Measurements from ENCODE around the gene NBL1. TPM values are rescaled to one million over a fixed set of nuclear protein-coding genes. Genes with fewer than 3 reads are reported as not detected.

NBL1 gene
- total RNA-seq, 1 donor from 2014 or later = 38.1 TPM

DNA sequence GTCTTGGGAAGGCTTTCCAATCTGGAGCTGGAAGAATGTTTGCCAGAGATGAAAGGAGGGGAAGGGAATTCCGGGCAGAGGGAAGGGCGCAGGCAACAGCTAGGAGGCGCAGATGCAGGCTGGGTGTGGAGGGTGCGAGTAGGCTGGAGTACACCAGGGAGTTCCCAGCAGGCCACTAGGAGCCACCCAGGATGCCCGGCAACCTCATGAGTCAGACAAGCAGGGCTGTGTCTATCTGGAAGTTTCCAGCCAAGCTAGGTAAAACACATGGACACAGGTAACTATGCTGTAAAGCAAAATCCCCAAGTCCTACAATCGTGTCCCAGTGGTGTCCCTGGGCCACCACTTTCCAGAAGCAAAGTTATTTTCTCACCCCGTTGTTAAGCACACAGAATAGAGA is 990 bp upstream of the NBL1 start:
- DNase-seq (ENCODE audit: low spot score) = no peak
- TF ChIP-seq, protein P1, sequence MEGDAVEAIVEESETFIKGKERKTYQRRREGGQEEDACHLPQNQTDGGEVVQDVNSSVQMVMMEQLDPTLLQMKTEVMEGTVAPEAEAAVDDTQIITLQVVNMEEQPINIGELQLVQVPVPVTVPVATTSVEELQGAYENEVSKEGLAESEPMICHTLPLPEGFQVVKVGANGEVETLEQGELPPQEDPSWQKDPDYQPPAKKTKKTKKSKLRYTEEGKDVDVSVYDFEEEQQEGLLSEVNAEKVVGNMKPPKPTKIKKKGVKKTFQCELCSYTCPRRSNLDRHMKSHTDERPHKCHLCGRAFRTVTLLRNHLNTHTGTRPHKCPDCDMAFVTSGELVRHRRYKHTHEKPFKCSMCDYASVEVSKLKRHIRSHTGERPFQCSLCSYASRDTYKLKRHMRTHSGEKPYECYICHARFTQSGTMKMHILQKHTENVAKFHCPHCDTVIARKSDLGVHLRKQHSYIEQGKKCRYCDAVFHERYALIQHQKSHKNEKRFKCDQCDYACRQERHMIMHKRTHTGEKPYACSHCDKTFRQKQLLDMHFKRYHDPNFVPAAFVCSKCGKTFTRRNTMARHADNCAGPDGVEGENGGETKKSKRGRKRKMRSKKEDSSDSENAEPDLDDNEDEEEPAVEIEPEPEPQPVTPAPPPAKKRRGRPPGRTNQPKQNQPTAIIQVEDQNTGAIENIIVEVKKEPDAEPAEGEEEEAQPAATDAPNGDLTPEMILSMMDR (IDR thresholded peaks at IDR 0.05; ENCODE audit: unreplicated experiment) = no peak
- no peaks in the 10 kb centered on the region for H3K36me3 Mint-ChIP-seq (ENCODE audit: low read depth, unreplicated experiment)
- peaks cover 11% of the 10 kb centered on the region for H3K27me3 Mint-ChIP-seq (ENCODE audit: unreplicated experiment)
- H3K9me3 Mint-ChIP-seq (ENCODE audit: unreplicated experiment) = no peaks in the 10 kb centered on the region
- peak overlapping the region; percentile 86 for H3K4me3 Mint-ChIP-seq (ENCODE audit: unreplicated experiment)
- peaks cover 17% of the 10 kb centered on the region for H3K4me1 Mint-ChIP-seq (ENCODE audit: unreplicated experiment)
- H3K27ac Mint-ChIP-seq (ENCODE audit: unreplicated experiment) = peak overlapping the region; percentile 67

DNA sequence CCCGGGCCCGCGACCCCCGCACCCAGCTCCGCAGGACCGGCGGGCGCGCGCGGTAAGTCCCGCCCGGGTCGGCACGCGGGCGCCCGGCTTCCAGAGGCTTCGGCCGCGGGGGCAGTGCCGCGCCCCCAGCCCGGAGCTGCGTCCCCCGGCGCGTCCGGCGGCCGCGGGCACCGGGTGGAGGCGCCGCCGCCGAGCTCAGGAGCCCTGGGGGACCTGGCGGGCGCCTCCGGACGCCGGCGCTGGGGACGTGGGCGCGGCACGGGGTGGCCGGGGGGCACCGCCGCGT is 227 bp downstream of the NBL1 start:
- no peak overlapping the region for H3K4me3 Mint-ChIP-seq (ENCODE audit: unreplicated experiment)
- H3K27me3 Mint-ChIP-seq (ENCODE audit: unreplicated experiment) = peaks cover 11% of the 10 kb centered on the region

DNA sequence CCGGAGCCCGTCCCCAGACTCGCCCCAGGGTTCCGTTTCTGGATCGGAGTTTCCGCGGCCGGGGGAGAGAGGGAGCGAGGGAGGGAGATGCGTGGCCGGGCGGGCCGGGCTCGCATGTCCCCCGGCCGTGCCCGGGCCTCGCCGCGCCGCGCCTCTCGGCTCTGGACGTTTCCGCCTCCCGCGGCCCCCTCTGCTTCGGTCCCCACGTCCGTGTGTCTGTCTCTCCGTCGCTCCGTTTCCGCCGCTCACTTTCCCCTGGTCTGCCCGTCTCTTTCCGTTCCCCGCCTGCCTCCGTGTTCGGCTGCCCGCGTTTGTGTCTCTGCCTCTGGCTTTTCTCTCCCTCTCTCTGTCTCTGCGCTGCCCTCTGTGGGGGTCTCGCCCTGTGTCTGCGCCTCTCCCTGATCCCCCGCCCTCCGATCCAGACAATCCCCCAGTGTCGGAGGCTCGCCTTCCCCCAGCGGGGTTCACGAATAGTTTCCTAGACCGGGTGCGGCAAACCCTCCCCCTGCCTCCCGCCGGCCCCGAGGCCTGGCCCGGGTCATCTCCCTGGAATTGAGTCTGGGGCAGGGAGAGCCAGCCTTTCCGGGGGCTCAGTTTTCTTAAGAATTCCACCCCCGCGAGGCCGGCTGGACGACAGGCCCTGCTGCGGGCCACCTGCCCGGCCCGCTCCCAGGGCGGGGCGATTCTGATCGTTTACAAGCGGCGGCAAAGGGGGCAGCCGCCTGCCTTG is 735 bp downstream of the NBL1 start:
- Mint-ChIP-seq H3K27me3 (ENCODE audit: unreplicated experiment) (peaks cover 11% of the 10 kb centered on the region), H3K4me3 (ENCODE audit: unreplicated experiment) (peak overlapping the region; percentile 97), H3K27ac (ENCODE audit: unreplicated experiment) (peak overlapping the region; percentile 61), H3K4me1 (ENCODE audit: unreplicated experiment) (peaks cover 17% of the 10 kb centered on the region), H3K9me3 (ENCODE audit: unreplicated experiment) (no peaks in the 10 kb centered on the region), H3K36me3 (ENCODE audit: low read depth, unreplicated experiment) (no peaks in the 10 kb centered on the region)
- TF ChIP-seq, protein P1 (IDR thresholded peaks at IDR 0.05; ENCODE audit: unreplicated experiment) = no peak
- DNase-seq (ENCODE audit: low spot score) = peak; percentile 45

More for the DNA sequence above, 227 bp downstream of the NBL1 start:
- TF ChIP-seq, protein P1 (IDR thresholded peaks at IDR 0.05; ENCODE audit: unreplicated experiment) = no peak
- Mint-ChIP-seq H3K36me3 (ENCODE audit: low read depth, unreplicated experiment) (no peaks in the 10 kb centered on the region), H3K27ac (ENCODE audit: unreplicated experiment) (no peak overlapping the region), H3K4me1 (ENCODE audit: unreplicated experiment) (peaks cover 17% of the 10 kb centered on the region), H3K9me3 (ENCODE audit: unreplicated experiment) (no peaks in the 10 kb centered on the region)
- DNase-seq (ENCODE audit: low spot score) = no peak

DNA sequence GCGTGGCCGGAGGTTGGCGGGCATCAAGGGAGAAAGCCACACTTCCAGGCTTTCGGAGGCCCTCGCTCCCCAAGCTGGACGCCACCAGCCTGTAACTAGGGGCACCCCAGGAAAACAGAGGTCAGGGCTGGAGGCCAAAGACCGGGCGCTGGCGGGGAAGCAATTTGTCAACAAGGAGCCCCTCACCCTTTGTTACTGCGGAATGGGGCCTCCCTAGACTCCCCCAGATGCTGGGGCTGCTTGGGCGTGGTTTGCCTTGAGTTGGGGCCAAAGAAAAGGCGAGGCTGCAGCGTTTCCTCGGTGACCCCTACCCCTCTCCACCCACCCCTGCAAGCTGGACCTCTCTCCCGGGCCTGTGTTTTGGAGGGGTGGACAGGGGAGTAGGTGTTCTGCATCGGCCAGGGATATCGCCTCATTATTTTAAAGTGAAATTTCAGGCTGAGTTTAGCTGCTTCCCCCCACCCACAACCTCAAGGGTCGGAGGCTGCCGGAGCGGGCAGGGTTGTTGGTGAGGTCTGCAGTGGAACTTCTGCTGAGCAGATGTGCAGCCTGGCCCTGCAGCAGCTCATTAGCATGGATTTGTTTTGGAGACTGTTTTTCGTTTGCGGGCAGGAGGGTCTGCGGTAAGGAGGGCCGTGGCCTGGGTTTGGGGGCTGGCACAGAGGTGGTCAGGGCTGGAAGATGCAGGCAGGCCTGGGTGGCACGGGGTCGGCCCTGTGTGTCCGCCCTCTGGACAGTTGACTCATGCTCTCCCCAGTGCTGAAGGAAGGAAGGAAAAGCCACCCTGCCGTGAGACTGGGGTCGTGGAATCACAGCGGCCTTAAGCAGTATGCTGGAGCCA is 1.5 kb downstream of the NBL1 start:
- Mint-ChIP-seq H3K4me1 (ENCODE audit: unreplicated experiment) (peaks cover 14% of the 10 kb centered on the region), H3K27me3 (ENCODE audit: unreplicated experiment) (peaks cover 11% of the 10 kb centered on the region), H3K27ac (ENCODE audit: unreplicated experiment) (no peak overlapping the region), H3K36me3 (ENCODE audit: low read depth, unreplicated experiment) (no peaks in the 10 kb centered on the region), H3K9me3 (ENCODE audit: unreplicated experiment) (no peaks in the 10 kb centered on the region), H3K4me3 (ENCODE audit: unreplicated experiment) (peak overlapping the region; percentile 51)
- TF ChIP-seq, protein P1 (IDR thresholded peaks at IDR 0.05; ENCODE audit: unreplicated experiment) = no peak
- no peak for DNase-seq (ENCODE audit: low spot score)

Measured in endothelial cell (in vitro differentiated cells).